Measurements from ENCODE around the gene CTSD. TPM values are rescaled to one million over a fixed set of nuclear protein-coding genes. Genes with fewer than 3 reads are reported as not detected.

The CTSD gene
- polyA plus RNA-seq, 1 donor from 2014 or later: 30.5 TPM

- H3K79me2 ChIP-seq (replicated peaks; ENCODE audit: insufficient read depth, low read length): no peaks in the 10 kb centered on the region
- no peaks in the 10 kb centered on the region for H3K9me3 ChIP-seq (ENCODE audit: low read length)
- no peak overlapping the region for H3K4me2 ChIP-seq (ENCODE audit: low read length)
- no peaks in the 10 kb centered on the region for H3K9me2 ChIP-seq (ENCODE audit: insufficient read depth, low read length)
- no peak overlapping the region for H3K27ac ChIP-seq (ENCODE audit: low read length)
- TF ChIP-seq TAF1 (IDR thresholded peaks at IDR 0.05; ENCODE audit: low read depth) (no peak), SMC3 (conservative IDR thresholded peaks at IDR 0.05; ENCODE audit: poor library complexity) (no peak), MXI1 (conservative IDR thresholded peaks at IDR 0.05; ENCODE audit: poor library complexity, severe bottlenecking) (no peak), EP300 (conservative IDR thresholded peaks at IDR 0.05; ENCODE audit: poor library complexity, severe bottlenecking) (no peak)
- TF ChIP-seq, protein P1, sequence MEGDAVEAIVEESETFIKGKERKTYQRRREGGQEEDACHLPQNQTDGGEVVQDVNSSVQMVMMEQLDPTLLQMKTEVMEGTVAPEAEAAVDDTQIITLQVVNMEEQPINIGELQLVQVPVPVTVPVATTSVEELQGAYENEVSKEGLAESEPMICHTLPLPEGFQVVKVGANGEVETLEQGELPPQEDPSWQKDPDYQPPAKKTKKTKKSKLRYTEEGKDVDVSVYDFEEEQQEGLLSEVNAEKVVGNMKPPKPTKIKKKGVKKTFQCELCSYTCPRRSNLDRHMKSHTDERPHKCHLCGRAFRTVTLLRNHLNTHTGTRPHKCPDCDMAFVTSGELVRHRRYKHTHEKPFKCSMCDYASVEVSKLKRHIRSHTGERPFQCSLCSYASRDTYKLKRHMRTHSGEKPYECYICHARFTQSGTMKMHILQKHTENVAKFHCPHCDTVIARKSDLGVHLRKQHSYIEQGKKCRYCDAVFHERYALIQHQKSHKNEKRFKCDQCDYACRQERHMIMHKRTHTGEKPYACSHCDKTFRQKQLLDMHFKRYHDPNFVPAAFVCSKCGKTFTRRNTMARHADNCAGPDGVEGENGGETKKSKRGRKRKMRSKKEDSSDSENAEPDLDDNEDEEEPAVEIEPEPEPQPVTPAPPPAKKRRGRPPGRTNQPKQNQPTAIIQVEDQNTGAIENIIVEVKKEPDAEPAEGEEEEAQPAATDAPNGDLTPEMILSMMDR (IDR thresholded peaks at IDR 0.05; ENCODE audit: poor library complexity, severe bottlenecking): no peak
- no peak overlapping the region for H3K9ac ChIP-seq (ENCODE audit: low read length)
- H3F3A ChIP-seq (ENCODE audit: insufficient read depth, low read length, poor library complexity, severe bottlenecking): no peaks in the 10 kb centered on the region
- no peak overlapping the region for H3K4me3 ChIP-seq (ENCODE audit: low read length)
- no peaks in the 10 kb centered on the region for H4K20me1 ChIP-seq (ENCODE audit: insufficient read depth)
- H2AFZ ChIP-seq (ENCODE audit: low read depth, low read length): no peak overlapping the region
- H3K36me3 ChIP-seq (ENCODE audit: insufficient read depth, low read length): no peaks in the 10 kb centered on the region
- no peaks in the 10 kb centered on the region for H3K27me3 ChIP-seq (ENCODE audit: insufficient read depth, low read depth, low read length)
Observed at GRCh38 chr11:1707751-1708150, 56.0 kb downstream of the CTSD start.

DNA sequence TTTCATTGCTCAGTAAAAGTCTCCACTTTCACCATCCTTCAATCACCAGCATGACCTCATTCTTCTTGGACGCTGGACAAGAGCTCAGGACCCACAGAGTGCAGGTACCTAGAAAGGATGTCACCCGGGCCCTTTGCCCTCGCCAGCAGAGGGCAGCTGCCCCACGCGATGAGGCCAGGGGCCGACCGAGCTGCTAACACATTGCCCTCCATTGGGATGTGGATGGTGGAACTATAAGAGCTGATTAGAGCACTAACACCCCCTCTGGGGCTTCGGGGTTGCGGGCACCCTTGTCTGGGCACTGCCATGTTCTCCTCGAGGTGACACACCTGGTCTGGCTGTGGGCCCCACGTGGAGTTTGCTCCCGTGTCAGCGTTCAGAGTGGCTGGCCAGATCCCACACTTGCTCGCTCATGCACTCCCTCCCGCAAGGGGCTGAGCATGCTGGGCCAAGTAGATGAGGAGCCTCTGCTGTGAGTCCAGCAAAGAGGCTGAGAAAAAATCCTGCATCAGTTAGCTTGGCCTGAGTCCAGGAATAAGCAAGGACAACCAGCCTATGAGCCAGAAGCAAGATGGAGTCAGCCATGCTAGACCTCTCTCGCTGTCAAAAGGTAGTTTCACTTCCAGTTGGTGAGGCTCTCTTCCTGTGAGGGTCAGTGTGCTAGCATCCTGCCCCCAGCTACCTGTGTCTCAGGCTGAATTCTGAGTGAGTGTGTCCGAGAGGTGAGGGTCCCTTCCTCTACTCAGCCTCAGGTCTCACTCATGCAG is 56.9 kb downstream of the CTSD start:
- Histone ChIP-seq H3K27me3 (ENCODE audit: insufficient read depth, low read depth, low read length) (no peaks in the 10 kb centered on the region), H3F3A (ENCODE audit: insufficient read depth, low read length, poor library complexity, severe bottlenecking) (no peaks in the 10 kb centered on the region), H2AFZ (ENCODE audit: low read depth, low read length) (no peak overlapping the region), H3K36me3 (ENCODE audit: insufficient read depth, low read length) (no peaks in the 10 kb centered on the region), H3K4me3 (ENCODE audit: low read length) (no peak overlapping the region), H4K20me1 (ENCODE audit: insufficient read depth) (no peaks in the 10 kb centered on the region), H3K9ac (ENCODE audit: low read length) (no peak overlapping the region), H3K79me2 (replicated peaks; ENCODE audit: insufficient read depth, low read length) (no peaks in the 10 kb centered on the region), H3K4me2 (ENCODE audit: low read length) (no peak overlapping the region), H3K9me3 (ENCODE audit: low read length) (no peaks in the 10 kb centered on the region), H3K9me2 (ENCODE audit: insufficient read depth, low read length) (no peaks in the 10 kb centered on the region), H3K27ac (ENCODE audit: low read length) (no peak overlapping the region)
- TF ChIP-seq SMC3 (conservative IDR thresholded peaks at IDR 0.05; ENCODE audit: poor library complexity) (no peak), TAF1 (IDR thresholded peaks at IDR 0.05; ENCODE audit: low read depth) (no peak), REST (IDR thresholded peaks at IDR 0.05; ENCODE audit: borderline replicate concordance) (no peak), MXI1 (conservative IDR thresholded peaks at IDR 0.05; ENCODE audit: poor library complexity, severe bottlenecking) (no peak), EP300 (conservative IDR thresholded peaks at IDR 0.05; ENCODE audit: poor library complexity, severe bottlenecking) (no peak), EZH2 (IDR thresholded peaks at IDR 0.05; ENCODE audit: borderline replicate concordance, insufficient read depth, low read length, poor library complexity, severe bottlenecking) (no peak), RAD21 (conservative IDR thresholded peaks at IDR 0.05) (no peak), POLR2AphosphoS5 (IDR thresholded peaks at IDR 0.05) (no peak)
- TF ChIP-seq, protein P1 (IDR thresholded peaks at IDR 0.05; ENCODE audit: poor library complexity, severe bottlenecking): no peak

Measured in neural cell (in vitro differentiated cells).